ENCODE measurements around the gene TOLLIP. TPM values are rescaled to one million over a fixed set of nuclear protein-coding genes. Genes with fewer than 3 reads are reported as not detected.

TOLLIP gene
- total RNA-seq, 1 experiment from 2014 or later: 29.5 TPM

GRCh38 chr11:1295086-1295485, 14.3 kb downstream of the TOLLIP start:
- Histone ChIP-seq H3K4me2 (no peak overlapping the region), H3K4me3 (no peak overlapping the region), H3K9me3 (ENCODE audit: insufficient read depth, low read depth) (no peaks in the 10 kb centered on the region), H3K27ac (no peak overlapping the region), H4K20me1 (ENCODE audit: insufficient read depth) (peaks cover 10% of the 10 kb centered on the region), H3K9me2 (ENCODE audit: insufficient read depth) (no peaks in the 10 kb centered on the region), H3K4me1 (replicated peaks; ENCODE audit: insufficient read depth) (peaks cover 12% of the 10 kb centered on the region), H3K27me3 (ENCODE audit: insufficient read depth, low read depth) (no peaks in the 10 kb centered on the region), H3K79me2 (ENCODE audit: low read depth) (peaks cover 13% of the 10 kb centered on the region), H3F3A (ENCODE audit: insufficient read depth, low read depth) (peaks cover 4% of the 10 kb centered on the region; the same call in 1 of the 2 replicates), H2AFZ (no peak overlapping the region), H3K36me3 (ENCODE audit: low read depth) (no peaks in the 10 kb centered on the region)
- intact Hi-C loops (cut with micrococcal nuclease; ENCODE audit: unreplicated experiment): no loop called here
- POLR2A ChIA-PET (ENCODE audit: unreplicated experiment): no interaction called here
- BruUV-seq (replicated peaks): no TSS peak
- CTCF ChIA-PET: no interaction called here
- DNase-seq: no peak
- no peak for TF ChIP-seq EZH2 (IDR thresholded peaks at IDR 0.05; ENCODE audit: low read depth)
- no peak for TF ChIP-seq CTCF (conservative IDR thresholded peaks at IDR 0.05)

- Histone ChIP-seq H3K27me3 (ENCODE audit: insufficient read depth, low read depth) (no peaks in the 10 kb centered on the region), H3K4me2 (no peak overlapping the region), H4K20me1 (ENCODE audit: insufficient read depth) (peaks cover 1% of the 10 kb centered on the region; the same call in 1 of the 2 replicates), H3K4me3 (no peak overlapping the region), H3F3A (ENCODE audit: insufficient read depth, low read depth) (peaks cover 4% of the 10 kb centered on the region; the same call in 1 of the 2 replicates), H3K36me3 (ENCODE audit: low read depth) (no peaks in the 10 kb centered on the region), H2AFZ (no peak overlapping the region), H3K79me2 (ENCODE audit: low read depth) (peaks cover 8% of the 10 kb centered on the region; the same call in 1 of the 2 replicates), H3K27ac (no peak overlapping the region), H3K9me3 (ENCODE audit: insufficient read depth, low read depth) (no peaks in the 10 kb centered on the region), H3K9me2 (ENCODE audit: insufficient read depth) (no peaks in the 10 kb centered on the region), H3K4me1 (replicated peaks; ENCODE audit: insufficient read depth) (peaks cover under 1% of the 10 kb centered on the region; the same call in 1 of the 2 replicates)
- BruUV-seq (replicated peaks): no TSS peak
- intact Hi-C loops (cut with micrococcal nuclease; ENCODE audit: unreplicated experiment): no loop called here
- no peak for DNase-seq
- POLR2A ChIA-PET (ENCODE audit: unreplicated experiment): no interaction called here
- CTCF ChIA-PET: no interaction called here
- TF ChIP-seq CTCF (conservative IDR thresholded peaks at IDR 0.05): peak; percentile 38
- TF ChIP-seq EZH2 (IDR thresholded peaks at IDR 0.05; ENCODE audit: low read depth): no peak
Measured at GRCh38 chr11:1293619-1294015, 15.8 kb downstream of the TOLLIP start.

GRCh38 chr11:1292644-1293618, 16.5 kb downstream of the TOLLIP start:
- TF ChIP-seq EZH2 (IDR thresholded peaks at IDR 0.05; ENCODE audit: low read depth) (no peak), CTCF (conservative IDR thresholded peaks at IDR 0.05) (no peak)
- POLR2A ChIA-PET (ENCODE audit: unreplicated experiment): interaction anchor here (0.5 kb wide), 1 partner anchor 58 kb away, joined by 10 read pairs; no protein-coding TSS in a partner anchor
- intact Hi-C loops (cut with micrococcal nuclease; ENCODE audit: unreplicated experiment): no loop called here
- CTCF ChIA-PET: no interaction called here
- peaks cover 4% of the 10 kb centered on the region; the same call in 1 of the 2 replicates for H3F3A ChIP-seq (ENCODE audit: insufficient read depth, low read depth)
- no peaks in the 10 kb centered on the region for H3K9me3 ChIP-seq (ENCODE audit: insufficient read depth, low read depth)
- 0 out of 2 replicates have a peak, but pooled peaks cover 1% of the 10 kb centered on the region for H3K79me2 ChIP-seq (ENCODE audit: low read depth)
- no peak overlapping the region for H2AFZ ChIP-seq
- no peak overlapping the region for H3K4me3 ChIP-seq
- H3K4me2 ChIP-seq: no peak overlapping the region
- no peaks in the 10 kb centered on the region for H3K36me3 ChIP-seq (ENCODE audit: low read depth)
- no peaks in the 10 kb centered on the region for H3K4me1 ChIP-seq (replicated peaks; ENCODE audit: insufficient read depth)
- H3K9me2 ChIP-seq (ENCODE audit: insufficient read depth): no peaks in the 10 kb centered on the region
- no TSS peak for BruUV-seq (replicated peaks)
- H3K27ac ChIP-seq: no peak overlapping the region
- no peak for DNase-seq
- no peaks in the 10 kb centered on the region for H4K20me1 ChIP-seq (ENCODE audit: insufficient read depth)
- no peaks in the 10 kb centered on the region for H3K27me3 ChIP-seq (ENCODE audit: insufficient read depth, low read depth)
